ENCODE measurements around the gene NKAIN2.

NKAIN2 gene

DNA sequence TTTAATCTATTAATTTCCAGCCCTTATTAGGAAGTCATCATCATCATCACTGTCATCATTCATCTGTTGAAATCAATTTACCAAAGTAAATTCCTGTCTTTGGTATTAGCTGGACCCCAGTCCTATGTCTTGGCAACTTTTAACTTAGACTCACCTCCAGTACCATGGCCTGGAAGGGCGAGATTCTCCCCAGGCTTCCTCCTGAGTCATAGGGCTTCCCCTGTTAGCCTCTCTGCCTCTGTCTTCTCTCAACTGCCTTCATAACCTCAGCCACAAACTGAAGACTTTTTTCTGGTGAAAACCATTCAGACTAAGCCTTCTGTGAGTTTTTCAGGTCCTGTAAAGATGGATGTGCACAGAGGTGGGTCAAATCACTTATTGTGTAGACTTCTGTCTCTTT, 95.0 kb downstream of the NKAIN2 start:
- no peak overlapping the region for H3K27ac ChIP-seq
- TF ChIP-seq, protein P1, sequence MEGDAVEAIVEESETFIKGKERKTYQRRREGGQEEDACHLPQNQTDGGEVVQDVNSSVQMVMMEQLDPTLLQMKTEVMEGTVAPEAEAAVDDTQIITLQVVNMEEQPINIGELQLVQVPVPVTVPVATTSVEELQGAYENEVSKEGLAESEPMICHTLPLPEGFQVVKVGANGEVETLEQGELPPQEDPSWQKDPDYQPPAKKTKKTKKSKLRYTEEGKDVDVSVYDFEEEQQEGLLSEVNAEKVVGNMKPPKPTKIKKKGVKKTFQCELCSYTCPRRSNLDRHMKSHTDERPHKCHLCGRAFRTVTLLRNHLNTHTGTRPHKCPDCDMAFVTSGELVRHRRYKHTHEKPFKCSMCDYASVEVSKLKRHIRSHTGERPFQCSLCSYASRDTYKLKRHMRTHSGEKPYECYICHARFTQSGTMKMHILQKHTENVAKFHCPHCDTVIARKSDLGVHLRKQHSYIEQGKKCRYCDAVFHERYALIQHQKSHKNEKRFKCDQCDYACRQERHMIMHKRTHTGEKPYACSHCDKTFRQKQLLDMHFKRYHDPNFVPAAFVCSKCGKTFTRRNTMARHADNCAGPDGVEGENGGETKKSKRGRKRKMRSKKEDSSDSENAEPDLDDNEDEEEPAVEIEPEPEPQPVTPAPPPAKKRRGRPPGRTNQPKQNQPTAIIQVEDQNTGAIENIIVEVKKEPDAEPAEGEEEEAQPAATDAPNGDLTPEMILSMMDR (IDR thresholded peaks at IDR 0.05) = no peak
- no peak for TF ChIP-seq ZFX (IDR thresholded peaks at IDR 0.05; ENCODE audit: borderline replicate concordance)

DNA sequence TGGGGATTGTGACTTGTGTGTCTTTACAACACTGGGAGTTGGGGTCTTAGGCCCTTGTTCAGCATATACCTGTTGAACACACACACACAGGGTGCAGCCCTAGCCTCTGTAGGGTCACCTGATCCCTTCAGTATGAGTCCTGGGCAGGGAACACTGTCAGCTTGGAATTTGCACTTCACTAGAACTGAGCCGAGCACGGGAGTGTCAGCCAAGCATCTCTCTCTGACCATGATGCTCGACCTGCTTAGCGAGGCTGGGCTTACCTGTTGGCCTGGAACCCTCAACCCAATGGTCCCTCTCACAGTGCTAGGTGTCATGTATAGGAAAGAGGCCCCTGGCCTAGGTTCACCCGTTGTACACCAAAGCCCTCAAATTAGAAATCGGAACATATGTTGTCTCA, 96.1 kb downstream of the NKAIN2 start:
- TF ChIP-seq, protein P1 (IDR thresholded peaks at IDR 0.05) = no peak
- no peak for TF ChIP-seq ZFX (IDR thresholded peaks at IDR 0.05; ENCODE audit: borderline replicate concordance)
- no peak overlapping the region for H3K27ac ChIP-seq

DNA sequence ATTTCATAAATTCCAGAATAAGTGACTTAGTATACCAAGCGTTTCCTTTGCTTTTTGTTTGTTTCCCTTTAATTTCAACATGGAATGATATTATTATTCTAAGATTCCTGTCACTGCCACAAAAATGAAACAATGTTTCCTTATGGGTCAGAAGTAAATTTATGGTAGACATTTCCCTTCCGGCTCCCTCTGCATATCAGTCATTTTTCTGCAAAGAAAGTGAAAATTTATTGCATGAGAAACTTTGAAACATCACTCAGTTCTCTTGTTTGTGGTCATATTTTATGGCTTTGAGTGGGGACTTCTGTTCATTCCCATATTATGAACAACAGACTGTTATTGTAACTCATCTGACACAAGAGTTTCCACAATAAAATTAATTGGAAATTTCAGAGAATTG, 97.8 kb downstream of the NKAIN2 start:
- no peak overlapping the region for H3K27ac ChIP-seq
- TF ChIP-seq, protein P1 (IDR thresholded peaks at IDR 0.05) = no peak
- no peak for TF ChIP-seq ZFX (IDR thresholded peaks at IDR 0.05; ENCODE audit: borderline replicate concordance)

DNA sequence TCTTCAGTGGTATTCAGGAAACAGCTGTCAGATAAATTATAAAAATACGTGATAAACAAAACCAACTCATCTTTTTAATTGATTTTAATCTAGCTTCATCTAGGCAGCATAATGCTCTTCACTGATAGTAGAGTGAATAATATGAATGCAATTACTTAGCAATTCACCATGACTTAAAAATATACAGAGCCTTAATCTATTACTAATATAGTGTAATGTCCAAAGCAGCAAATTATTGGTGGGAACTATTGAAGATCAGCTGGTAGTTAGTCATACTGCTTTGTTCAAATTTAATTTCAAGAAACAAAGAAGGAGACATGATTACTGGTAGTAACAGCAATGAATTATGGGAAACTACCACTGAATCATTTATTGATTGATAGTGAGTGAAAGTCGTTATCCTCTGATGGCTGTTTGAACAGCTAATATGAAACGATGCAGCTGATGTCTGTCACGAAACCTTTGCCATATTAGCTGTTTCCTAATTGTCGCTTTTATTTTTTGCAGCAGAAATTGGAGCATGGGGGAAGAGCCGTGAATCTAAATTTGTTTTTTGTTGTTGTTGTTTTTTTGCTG, 99.2 kb downstream of the NKAIN2 start:
- TF ChIP-seq, protein P1 (IDR thresholded peaks at IDR 0.05) = no peak
- H3K27ac ChIP-seq = no peak overlapping the region

DNA sequence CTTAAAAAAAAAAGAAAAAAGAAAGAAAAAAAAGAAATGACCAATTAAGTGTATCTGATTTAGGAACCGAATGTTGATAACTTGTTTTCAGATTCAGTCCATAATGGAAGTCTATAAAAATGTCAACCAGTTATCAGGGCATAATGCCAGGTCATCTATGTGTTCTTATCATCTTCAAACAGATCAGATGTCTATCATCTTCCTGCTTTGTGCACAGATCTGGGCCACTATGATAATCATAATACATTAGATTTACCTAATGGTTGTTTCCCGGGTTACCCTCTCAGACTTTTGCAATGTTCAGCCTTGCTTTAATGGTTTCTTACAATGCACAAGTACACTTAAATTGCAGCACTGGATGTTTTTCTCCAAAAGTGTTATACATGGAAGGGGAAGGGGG, 100.6 kb downstream of the NKAIN2 start:
- no peak overlapping the region for H3K27ac ChIP-seq
- TF ChIP-seq, protein P1 (IDR thresholded peaks at IDR 0.05) = no peak
- no peak for TF ChIP-seq ZFX (IDR thresholded peaks at IDR 0.05; ENCODE audit: borderline replicate concordance)

DNA sequence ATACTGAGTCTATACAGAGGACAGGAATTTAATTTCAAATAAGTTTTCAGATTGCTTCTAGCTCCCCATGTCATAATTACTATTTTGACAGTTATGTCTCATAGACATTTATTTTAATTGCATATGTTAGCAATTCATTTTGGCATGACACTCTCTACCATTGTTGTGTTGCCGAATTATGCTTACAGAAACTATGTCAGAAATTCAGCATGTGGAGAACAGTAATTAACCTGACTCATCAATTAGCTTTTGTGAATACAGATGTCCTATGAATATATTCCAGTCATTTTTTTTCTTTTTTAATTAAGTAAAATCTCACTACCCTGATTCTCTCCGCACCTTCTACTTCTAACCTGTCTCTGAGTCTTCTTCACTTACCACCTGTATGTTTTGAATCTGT, 105.1 kb downstream of the NKAIN2 start:
- no peak overlapping the region for H3K27ac ChIP-seq
- TF ChIP-seq, protein P1 (IDR thresholded peaks at IDR 0.05) = no peak
- no peak for TF ChIP-seq ZFX (IDR thresholded peaks at IDR 0.05; ENCODE audit: borderline replicate concordance)

DNA sequence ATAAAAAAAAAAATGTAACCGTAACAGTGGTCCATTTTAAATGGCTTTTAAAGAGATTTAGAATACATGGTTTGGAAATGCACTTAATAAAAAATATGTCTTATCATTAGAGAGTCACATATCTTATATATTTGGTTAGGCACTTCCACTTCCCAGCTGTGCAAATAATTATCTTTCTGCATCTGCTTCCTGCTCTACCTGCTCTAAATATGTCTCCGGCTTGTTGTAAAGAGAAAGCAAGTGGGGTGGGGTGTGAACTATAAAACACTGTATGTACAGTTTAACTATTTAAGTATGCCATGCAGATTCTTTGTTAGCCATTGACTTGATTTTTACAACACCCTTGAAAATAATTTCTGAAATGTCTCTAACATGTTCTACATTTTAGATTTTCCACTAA, 106.3 kb downstream of the NKAIN2 start:
- no peak overlapping the region for H3K27ac ChIP-seq
- TF ChIP-seq ZFX (IDR thresholded peaks at IDR 0.05; ENCODE audit: borderline replicate concordance) = no peak
- TF ChIP-seq, protein P1 (IDR thresholded peaks at IDR 0.05) = no peak

Measured in 22Rv1 (cell line).